Daoy (cell line): ENCODE measurements around the gene DPP9. TPM values are rescaled to one million over a fixed set of nuclear protein-coding genes. Genes with fewer than 3 reads are reported as not detected.
"Not testable (repeated sequence)": the region's sequence is repeated elsewhere in the genome, so short reads cannot be mapped to it uniquely, and the experiment has no call there.

Experiments
- DNase-seq: peaks from one replicate; pipeline ENCODE4 v3.0.0-alpha.2; 2015; ENCODE audit warnings: low read depth
- total RNA-seq: library from RNA; depleted of rRNA; stranded (reverse); fragments of >200 nt; shearing (Covaris generic); gene quantifications from 2 replicates; pipeline ENCODE4 v1.2.3, GENCODE V29; 2014

DPP9 gene
- total RNA-seq, 1 experiment from 2014 or later = 77.1 TPM

DNA sequence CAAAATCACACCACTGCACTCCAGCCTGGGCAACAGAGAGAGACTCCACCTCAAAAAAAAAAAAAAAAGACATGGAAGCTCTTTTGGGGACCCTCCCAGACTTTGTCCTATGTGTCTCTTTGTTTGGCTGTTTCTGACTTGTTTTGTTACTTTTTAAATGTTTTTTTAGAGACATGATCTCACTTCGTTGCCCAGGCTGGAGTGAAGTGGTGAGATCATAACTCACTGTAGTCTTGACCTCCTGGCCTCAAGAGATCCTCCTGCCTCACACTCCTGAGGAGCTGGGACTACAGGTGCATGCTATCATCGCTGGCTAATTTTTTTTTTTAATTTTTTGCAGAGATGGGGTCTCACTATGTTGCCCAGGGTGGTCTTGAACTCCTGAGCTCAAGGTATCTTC is 16.4 kb upstream of the DPP9 start:
- DNase-seq = no peak

DNA sequence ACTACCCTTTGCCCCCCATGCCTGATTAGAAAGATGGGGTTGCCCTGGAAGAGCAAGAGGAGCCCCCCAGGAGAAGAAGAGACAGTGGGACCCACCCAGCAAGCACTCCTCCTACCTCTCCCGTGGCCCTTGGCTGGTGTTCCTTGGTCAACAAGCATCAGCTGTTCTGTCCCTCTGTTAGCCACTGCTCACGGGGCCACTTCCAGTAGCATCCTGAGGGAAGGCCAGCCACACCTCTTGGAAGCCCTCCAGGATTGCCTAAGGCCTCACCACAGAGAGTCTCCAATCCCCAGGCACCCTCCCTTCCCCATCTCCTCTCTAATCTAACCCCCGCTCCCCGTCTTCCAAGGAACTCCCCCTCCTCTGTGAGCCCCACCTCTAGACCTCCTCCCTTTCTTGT is 15.1 kb upstream of the DPP9 start:
- DNase-seq = no peak

DNA sequence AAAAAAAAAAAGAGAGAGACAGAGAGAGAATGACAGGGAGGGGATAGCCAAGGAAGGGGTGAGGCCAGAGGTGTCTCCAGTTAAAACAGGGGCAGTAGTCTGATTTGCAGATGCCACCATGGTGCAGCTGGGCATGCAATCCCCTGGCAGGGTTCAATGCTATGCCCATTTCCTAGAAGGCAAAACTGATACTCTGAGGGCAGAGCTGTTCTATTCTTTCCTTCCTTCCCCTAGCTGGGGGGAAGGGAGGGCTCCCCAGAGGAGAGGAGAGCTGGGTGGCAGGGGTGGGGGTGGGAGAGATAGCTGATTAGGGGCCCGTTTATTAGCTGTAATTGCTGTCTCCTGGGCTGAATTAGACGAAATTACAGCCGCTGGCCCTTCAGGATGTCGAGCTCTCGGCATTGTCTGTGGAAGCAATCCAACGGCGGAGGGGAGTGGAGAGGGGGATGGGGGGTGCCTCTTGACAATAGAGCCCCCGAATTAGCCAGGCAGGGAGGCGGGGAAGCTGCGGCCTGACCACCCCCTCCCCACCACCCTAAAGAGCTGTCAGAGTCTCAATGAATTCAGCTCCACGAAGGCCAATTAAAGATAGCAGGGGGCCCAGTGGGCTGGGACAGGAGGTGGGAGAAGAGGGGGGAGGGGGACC is 14.4 kb upstream of the DPP9 start:
- no peak for DNase-seq

DNA sequence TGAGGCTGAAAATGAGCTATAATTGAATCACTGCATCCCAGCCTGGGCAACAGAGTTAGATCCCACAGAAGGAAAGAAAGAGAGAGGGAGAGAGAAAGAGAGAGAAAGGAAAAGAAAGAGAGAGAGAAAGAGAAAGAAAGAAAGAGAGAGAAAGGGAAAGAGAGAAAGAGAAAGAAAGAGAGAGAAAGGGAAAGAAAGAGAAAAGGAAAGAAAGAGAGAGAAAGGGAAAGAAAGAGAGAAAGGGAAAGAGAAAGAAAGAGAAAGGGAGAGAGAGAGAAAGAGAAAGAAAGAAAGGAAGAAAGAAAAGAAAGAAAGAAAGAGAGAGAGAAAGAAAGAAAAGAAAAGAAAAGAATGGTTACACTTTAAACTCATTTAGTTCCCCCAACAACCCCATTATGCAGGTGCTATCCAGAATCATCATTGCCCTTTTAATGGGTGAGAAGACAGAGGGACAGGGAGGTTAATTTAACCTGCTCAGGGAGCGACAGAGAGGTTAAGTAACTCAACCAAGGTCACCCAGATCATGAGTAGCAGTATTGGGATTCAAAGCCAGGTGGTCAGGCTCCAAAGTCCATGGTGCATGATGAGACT is 10.2 kb upstream of the DPP9 start:
- no peak for DNase-seq

DNA sequence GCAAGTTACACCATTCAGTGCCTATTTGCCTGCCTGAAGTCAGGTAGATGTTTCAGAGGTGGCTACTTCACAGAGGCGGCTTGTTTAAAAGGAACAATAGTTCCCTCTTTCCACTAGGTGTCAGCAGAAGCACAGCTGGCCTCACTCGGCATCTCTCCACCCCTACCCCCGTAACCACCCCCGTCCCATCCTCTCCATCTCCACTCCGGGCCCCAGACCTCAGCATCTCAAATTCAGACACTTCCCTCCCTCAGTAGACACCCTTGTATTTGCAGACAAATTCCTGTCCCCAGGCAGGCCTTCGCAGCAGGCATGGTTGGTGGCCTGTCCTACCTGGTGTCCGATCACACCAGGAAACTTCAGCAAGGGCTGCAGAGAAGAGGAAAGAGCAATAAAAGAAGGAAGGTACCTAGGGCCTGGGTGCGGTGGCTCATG is 9.1 kb upstream of the DPP9 start:
- DNase-seq = peak; percentile 75

DNA sequence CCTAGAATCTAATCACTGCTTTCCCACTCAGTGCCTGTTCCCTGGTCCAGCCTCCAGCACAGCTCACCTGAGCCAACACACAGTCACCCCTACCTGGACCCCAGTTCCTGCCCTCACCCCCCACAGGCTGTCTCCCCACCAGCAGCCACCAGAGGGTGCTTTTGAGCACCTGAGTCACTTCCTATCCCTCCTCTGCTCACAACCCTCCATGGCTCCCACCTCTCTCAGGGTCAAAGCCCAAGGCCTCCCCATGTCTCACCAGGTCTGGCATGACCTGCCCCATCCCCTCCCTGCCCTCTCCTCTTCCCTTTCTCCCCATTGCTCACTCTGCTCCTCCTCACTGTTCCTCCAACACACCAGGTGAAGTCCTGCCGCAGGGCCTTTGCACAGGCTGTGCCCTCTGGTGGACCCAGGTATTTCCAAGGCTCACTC is 7.1 kb upstream of the DPP9 start:
- peak; percentile 55 for DNase-seq

DNA sequence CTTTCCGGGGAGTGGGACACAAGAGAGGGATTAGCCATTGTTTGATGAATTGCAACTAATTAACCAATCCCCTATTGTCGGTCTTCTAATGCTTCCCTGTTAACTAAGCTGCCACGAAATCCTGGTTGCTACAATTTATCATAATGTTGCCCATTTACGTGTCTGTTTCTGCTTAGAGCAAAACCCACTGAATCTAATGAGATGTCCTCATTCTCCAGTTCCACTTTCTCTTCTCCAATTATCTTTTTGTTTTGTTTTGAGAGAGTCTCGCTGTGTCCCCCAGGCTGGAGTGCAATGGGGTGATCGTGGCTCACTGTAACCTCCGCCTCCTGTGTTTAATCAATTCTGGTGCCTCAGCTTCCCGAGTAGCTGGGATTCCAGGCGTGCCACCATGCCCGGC is 5.2 kb upstream of the DPP9 start:
- no peak for DNase-seq

DNA sequence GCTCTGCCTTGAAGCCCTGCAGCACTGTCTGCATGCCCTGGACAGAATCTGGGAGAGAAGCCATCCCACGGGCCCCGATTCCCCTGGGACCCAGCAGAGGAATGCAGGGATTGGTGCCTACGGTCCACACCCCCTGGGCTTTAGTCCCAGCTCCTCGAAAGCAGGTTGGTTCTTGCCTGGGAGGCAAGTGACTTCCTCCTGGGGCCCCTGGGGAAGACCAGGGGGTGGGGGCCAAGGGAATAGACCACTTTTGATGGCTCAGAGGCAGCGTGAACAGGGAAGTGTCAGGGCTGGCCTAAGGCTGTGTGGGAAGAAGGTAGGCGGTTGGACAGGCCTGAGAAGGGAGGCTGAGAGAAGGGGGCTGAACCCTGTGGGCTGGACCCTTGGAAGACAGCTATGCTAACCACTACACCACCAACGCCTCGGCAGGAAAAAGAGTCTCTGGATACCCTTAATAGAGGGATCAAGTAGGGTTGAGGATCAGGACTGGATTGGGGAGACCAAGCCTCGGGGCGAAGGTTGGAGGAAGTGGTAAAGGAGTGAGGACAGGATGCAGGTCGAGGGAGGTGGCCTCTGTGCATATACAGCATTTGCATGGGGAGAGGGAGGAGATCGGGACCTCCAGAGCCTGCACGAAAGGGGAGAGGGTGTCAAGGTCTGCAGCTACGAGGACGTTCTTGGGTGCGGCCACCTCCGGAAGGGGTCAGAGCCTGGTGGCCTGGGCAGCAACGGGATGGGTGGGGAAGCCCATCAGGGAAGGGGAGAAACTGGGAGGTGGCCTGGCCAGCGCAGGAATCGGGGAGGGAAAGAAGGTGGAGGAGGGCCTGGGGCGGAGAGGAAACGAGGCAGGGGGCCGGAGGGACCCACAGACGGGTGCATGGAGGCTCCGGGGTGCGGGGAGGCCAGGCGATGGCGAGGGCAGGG is 709 bp downstream of the DPP9 start:
- peak; percentile 53 for DNase-seq

DNA sequence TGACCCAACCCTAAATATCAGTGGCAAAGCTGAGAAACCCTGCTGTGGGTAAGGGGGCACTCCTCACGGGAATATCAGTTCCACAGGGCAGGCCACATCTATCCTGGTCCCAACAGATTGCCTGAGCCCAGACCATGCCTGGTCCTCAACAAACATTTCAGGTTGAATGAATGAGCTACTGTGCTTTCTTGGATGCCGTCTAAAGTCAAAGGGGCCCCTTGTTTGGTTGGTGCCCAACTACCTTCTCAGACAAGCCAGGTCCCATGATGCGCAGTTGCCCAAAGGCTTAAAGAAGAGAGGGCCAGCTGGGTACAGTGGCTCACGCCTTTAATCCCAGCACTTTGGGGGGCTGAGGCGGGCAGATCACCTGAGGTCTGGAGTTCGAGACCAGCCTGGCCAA is 2.4 kb downstream of the DPP9 start:
- DNase-seq = no peak

DNA sequence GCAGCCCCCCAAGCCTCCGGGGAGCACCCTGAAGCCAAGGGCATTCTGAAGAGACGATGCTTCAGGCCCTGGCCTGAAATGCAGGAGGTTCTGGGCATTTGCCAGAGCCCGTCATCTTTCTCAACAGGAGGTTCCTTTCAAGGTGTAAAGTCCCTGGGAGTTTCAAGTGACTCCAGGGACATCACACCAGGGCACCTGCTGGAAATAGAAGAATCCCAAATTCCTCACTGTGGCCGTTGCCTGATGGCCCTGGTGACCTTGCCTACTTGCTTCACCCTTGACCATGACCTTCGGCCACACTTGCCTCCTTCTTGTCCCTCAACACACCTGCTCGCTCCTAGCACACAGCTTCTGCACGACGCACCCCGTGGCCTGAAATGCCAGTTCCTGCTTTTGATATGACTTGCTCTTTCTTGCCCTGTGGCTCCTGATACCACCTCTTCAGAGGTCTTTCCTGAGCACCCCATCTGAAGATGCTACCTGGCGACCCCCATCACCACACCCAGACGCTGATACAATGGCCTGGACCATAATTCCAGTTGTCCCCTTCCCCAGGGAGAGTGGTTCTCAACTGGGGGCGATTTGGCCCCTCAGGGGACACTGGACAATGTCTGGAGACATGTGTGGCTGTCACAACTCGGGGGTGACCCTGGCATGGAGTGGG is 3.5 kb downstream of the DPP9 start:
- no peak for DNase-seq

DNA sequence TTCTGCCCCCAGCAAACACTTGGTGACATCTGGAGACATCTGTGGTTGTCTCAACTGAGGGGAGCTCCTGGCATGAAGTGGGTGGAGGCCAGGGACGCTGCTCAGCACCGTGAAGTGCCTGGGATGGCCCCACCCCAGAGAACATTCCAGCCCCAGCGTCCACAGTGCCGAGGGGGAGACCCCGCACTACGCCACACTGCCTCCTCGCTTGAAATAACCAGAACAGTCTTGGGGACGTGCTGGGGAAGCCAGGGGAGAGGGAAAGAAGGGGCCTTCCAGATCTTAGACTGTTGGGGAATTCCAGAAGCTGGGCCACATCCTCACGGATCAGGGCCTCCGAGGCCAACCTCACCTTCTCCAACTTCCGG is 4.2 kb downstream of the DPP9 start:
- no peak for DNase-seq

DNA sequence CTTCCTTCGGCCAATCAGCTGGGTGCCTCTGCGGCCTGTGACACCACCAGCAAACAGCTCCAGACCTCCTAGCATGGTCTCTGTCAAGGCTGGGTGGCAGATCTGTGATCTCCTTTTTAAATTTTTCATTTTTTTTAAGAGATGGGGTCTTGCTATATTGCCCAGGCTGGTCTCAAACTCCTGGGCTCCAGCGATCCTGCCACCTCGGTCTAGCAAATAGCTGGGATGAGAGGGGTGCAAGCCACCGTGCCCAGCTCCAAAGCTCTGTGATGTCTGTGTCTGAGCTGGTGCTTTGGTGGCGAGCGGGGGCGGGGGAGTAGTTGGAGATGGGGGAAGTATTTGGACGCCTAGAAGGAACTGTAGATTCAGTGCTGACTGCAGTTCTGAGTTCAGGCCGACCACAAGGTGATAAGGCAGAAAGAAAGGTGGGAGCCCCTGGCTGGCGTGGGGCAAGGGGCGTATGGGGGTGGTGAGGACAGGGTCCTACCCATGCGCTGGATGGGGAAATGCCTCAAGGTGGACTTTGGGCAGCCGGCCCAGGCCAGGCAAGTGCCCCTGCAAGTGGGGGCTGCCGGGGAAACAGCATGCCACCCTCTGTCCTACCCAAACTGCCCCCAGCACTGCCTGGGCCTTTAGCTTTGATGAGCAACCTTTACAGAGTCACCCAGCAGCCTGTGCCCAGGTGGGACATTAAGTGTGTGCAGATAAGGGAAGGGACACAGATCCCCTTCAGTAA is 5.5 kb downstream of the DPP9 start:
- no peak for DNase-seq

DNA sequence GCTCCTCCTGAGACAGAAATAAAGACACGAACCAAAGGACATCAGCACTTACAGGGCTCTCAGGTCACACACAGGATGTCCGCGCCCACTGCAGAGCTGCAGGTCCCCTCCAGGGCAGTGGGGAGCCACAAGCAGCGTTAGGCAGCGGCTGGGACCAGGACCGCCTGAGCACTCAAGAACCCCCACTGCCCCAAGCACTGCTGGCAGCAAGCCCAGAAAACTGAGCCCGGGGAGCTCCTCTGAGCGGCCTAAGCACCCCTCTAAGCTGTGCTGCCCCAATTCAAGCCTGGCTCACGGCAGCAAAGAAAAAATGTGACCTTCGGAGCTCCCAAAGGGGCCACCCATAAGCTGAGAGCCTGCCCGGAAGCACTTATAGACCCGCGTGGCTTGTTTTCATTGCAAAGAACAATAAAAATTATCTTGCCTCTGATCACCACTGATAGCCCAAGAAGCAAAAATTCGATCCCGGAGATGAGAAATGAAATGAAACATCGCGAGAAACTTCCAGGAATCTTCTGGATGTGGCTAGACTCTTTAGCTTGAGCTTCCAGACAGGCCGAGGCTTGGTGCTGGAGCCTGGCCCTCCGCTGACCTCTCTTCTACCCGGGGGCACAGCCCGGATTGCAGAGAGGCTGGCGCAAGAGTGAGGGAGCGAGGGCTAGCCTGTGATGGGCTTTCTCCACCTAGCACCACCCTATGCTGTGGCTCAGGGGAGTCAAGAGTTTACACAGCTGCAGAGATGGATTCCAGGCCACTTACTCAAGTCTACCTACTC is 6.3 kb downstream of the DPP9 start:
- peak; percentile 75 for DNase-seq

DNA sequence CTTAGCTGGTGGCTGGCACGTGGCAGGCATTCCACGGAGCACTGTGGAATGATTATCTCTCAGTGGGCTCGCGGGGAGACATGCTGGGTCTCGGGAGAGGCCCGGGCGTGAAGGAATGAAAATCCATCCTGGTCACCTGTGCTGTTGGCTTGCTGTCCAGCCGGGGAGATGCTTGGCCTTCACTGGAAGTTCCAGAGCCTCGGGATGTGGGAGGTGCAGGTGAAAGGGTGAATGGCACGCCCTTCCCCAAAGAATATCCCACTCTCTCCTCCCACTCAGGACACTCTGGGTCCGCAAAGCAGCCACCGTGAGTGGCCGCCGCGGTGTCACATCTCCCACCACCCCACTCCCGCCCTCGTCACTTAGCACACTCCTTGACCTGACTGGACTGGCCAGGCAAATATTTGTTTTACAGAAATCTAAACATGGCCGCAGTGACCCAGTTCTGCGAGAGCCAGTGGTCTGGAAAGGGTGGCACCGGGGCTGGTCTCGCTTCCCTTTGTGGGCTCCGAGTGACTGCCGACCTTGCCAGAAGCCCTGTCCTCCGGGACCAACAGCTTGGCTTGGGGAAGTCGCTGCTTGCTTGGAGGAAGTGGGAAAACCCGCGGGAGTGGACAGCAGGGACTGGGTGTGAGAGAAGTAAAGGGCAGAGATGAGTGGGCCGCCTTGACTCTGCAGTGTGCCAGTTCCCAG is 8.0 kb downstream of the DPP9 start:
- no peak for DNase-seq

DNA sequence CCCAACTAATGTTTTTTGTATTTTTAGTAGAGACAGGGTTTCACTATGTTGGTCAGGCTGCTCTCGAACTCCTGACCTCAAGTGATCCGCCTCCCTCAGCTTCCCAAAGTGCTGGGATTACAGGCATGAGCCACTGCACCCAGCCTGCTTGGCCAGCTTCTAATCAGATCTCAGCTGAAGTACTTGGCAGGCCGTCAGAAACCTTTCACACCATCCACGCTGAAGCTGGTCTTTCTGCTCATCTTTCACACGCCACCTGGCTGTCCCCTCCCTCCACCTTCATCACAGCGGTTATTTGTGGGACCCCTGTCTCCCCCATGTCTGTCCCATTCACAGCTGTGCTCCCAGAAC is 8.5 kb downstream of the DPP9 start:
- DNase-seq = not testable (repeated sequence)

DNA sequence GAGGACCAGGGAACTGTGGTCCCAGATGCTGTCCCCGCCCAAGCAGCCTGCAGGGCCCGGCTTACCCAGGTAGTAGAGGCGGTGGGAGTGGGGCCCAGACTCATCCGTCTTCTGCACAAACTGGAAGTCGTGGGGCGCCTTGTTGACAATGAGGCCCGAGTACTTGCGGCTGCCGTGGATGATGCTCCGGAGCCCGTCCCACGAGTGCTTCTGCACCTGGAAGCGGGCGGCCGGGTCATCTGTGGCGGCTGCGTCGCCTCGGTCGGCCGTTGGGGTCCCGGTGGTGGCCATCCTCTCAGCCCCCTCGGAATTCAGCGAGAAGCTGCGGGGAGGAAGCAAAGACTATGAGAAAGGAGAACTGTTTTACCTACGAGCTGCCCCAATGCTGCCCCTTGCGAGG is 9.6 kb downstream of the DPP9 start:
- DNase-seq = no peak

DNA sequence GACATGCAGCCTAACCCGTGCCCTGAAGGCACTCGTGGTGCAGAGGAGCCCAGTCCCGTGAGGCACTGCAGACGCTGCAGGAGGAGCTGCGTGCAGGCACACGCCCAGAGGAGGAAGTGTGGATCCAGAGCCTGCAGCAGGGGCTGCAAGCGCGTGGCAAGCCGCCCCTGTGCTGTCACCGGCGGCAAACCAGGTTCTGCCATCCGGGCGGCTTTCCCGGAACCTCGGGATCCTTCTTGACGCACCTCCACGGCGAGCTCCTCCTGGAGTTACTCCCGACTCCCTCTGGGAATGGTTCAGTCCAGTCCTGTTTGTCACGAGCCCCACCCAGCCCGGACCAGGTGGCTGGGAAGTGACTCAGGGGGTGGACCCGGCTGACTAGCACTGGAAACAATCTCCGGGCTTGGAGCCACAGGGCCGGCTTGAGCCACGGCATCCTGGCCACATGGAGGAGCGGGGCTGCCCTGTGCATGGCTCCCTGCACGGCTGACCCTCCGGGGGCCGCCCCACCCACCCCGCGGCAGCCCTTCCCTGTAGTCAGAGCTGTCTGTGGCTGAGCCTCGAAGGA is 10.2 kb downstream of the DPP9 start:
- DNase-seq = peak; percentile 98

DNA sequence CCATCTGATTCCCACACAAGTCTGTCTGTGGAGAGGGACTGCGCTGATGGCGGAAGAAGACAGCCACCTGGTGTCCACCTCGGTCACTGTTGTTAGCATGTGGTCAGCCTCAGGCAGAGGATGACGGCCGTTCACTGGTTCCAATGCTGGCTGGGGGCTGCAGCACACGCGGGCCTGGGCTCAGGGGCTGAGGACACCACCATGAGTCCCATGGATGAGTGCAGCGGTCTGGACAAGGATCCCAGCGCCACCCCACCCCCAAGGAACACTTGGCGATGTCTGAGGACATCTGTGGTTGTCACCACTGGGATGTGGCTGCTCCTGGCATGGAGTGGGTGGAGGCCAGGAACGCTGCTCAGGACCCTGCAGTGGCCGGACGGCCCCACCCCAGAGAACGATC is 10.9 kb downstream of the DPP9 start:
- no peak for DNase-seq

DNA sequence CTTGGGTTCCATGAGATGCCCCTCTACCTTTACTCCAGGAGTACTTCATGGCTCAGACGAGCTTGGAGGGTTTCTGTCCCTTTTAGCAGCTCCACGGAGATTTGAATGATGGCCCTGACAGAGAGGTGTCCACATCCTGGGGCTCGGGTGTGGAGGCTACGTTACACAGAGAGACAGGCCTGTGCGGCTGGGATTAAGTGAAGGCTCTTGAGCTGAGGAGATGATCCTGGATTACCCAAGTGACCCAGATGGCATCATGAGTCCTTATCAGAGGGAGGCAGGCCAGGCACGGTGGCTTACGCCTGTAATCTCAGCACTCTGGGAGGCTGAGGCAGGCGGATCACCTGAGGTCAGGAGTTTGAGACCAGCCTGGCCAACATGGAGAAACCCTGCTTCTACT is 12.4 kb downstream of the DPP9 start:
- DNase-seq = no peak

DNA sequence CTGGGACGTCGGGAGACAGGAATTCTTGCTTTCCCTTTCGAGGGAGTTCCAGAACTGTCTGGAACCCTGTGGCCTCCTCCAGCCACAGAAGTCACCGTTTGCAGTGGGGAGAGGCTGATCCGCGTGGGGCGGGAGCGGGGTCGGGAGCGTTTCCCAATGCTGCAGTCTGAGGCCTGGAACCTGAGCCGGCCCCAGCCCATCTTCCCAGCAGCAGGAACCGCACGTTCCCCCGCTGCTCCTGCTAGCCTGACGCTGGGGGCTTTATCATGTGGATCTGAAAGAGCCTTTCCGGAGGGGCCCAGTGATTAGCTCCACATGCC is 13.4 kb downstream of the DPP9 start:
- DNase-seq = no peak
